Measurements from ENCODE around the gene SCUBE2. TPM values are rescaled to one million over a fixed set of nuclear protein-coding genes. Genes with fewer than 3 reads are reported as not detected.
"Not testable (repeated sequence)": the region's sequence is repeated elsewhere in the genome, so short reads cannot be mapped to it uniquely, and the experiment has no call there.

SCUBE2 gene
- total and polyA plus RNA-seq, 12 donors = 0.22 to 4.1 (median 1.5) TPM

- WGBS, 2 donors = 95 to 96% methylated on average over 3 of the region's 3 CpGs
- no peak for DNase-seq
- Histone ChIP-seq H3K36me3 (no peaks in the 10 kb centered on the region), H3K9me3 (peaks cover 0 to 10% (median 0%) of the 10 kb centered on the region in 11 donors), H3K4me1 (peaks cover 0 to 28% (median 20%) of the 10 kb centered on the region in 9 donors), H3K27me3 (no peaks in the 10 kb centered on the region), H3K27ac (no peak overlapping the region), H3K4me3 (no peak overlapping the region)
- ATAC-seq = peak in 1 of 8 donors; percentile 52
- intact Hi-C loops (cut with DNase I) = loop anchor here in 9 of 10 donors (1.0 to 10.0 kb wide), 8 partner anchors 77 to 492 kb away; partner anchors contain the start of gene SCUBE2 (in 1 of the 9)
- TF ChIP-seq, protein P1, sequence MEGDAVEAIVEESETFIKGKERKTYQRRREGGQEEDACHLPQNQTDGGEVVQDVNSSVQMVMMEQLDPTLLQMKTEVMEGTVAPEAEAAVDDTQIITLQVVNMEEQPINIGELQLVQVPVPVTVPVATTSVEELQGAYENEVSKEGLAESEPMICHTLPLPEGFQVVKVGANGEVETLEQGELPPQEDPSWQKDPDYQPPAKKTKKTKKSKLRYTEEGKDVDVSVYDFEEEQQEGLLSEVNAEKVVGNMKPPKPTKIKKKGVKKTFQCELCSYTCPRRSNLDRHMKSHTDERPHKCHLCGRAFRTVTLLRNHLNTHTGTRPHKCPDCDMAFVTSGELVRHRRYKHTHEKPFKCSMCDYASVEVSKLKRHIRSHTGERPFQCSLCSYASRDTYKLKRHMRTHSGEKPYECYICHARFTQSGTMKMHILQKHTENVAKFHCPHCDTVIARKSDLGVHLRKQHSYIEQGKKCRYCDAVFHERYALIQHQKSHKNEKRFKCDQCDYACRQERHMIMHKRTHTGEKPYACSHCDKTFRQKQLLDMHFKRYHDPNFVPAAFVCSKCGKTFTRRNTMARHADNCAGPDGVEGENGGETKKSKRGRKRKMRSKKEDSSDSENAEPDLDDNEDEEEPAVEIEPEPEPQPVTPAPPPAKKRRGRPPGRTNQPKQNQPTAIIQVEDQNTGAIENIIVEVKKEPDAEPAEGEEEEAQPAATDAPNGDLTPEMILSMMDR (IDR thresholded peaks at IDR 0.05) = no peak
Measured at GRCh38 chr11:9014826-9015225, 76.6 kb downstream of the SCUBE2 start.

- DNase-seq (no peak), ATAC-seq (no peak)
- Histone ChIP-seq H3K4me1 (peaks cover 0 to 28% (median 20%) of the 10 kb centered on the region in 9 donors), H3K27me3 (no peaks in the 10 kb centered on the region), H3K4me3 (no peak overlapping the region), H3K36me3 (no peaks in the 10 kb centered on the region), H3K9me3 (peaks cover 0 to 15% (median 0%) of the 10 kb centered on the region in 11 donors), H3K27ac (no peak overlapping the region)
- TF ChIP-seq, protein P1 (IDR thresholded peaks at IDR 0.05) = no peak
- intact Hi-C loops (cut with DNase I) = loop anchor here in 3 of 10 donors (10.0 kb wide), 1 partner anchor 491 kb away; no protein-coding TSS in a partner anchor
- WGBS, 2 donors = 91 to 92% methylated on average over 4 of the region's 4 CpGs
Measured at GRCh38 chr11:9013373-9013772, 78.0 kb downstream of the SCUBE2 start.

DNA sequence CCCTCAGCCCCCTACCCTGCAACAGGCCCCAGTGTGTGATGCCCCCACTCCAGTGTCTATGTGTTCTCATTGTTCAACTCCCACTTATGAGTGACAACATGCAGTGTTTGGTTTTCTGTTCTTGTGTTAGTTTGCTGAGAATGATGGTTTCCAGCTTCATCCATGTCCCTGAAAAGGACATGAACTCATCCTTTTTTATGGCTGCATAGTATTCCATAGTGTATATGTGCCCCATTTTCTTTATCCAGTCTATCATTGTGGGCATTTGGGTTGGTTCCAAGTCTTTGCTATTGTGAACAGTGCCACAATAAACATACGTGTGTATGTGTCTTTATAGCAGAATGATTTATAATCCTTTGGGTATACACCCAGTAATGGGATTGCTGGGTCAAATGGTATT is 81.9 kb downstream of the SCUBE2 start:
- H3K27ac ChIP-seq; ATAC-seq; H3K4me1 ChIP-seq; H3K27me3 ChIP-seq; H3K4me3 ChIP-seq; DNase-seq; H3K36me3 ChIP-seq; intact Hi-C loops (cut with DNase I): not testable (repeated sequence)
- 72 to 87% methylated on average over 1 of the region's 1 CpG for WGBS, 2 donors
- H3K9me3 ChIP-seq = peaks cover 0 to 15% (median 0%) of the 10 kb centered on the region in 11 donors

- DNase-seq = no peak
- Histone ChIP-seq H3K4me1 (peaks cover 1 to 16% (median 9%) of the 10 kb centered on the region in 9 donors), H3K36me3 (no peaks in the 10 kb centered on the region), H3K27ac (no peak overlapping the region), H3K4me3 (no peak overlapping the region), H3K27me3 (peaks cover 0 to 18% (median 0%) of the 10 kb centered on the region in 7 donors), H3K9me3 (peaks cover 0 to 15% (median 0%) of the 10 kb centered on the region in 11 donors)
- TF ChIP-seq, protein P1 (IDR thresholded peaks at IDR 0.05) = no peak
- WGBS, 2 donors = 76 to 78% methylated on average over 1 of the region's 1 CpG
- no peak for ATAC-seq
- intact Hi-C loops (cut with DNase I) = no loop called here
Measured at GRCh38 chr11:9008661-9009060, 82.7 kb downstream of the SCUBE2 start.

- peaks cover 0 to 15% (median 0%) of the 10 kb centered on the region in 11 donors for H3K9me3 ChIP-seq
- ATAC-seq (no peak), DNase-seq (no peak)
- intact Hi-C loops (cut with DNase I) = no loop called here
- TF ChIP-seq, protein P1 (IDR thresholded peaks at IDR 0.05) = no peak
- H3K27ac ChIP-seq = no peak overlapping the region
- peaks cover 7 to 22% (median 14%) of the 10 kb centered on the region in 9 donors for H3K4me1 ChIP-seq
- WGBS, 2 donors = 54 to 57% methylated on average over 3 of the region's 3 CpGs
- peaks cover 0 to 23% (median 0%) of the 10 kb centered on the region in 7 donors for H3K27me3 ChIP-seq
- no peaks in the 10 kb centered on the region for H3K36me3 ChIP-seq
- no peak overlapping the region for H3K4me3 ChIP-seq
Measured at GRCh38 chr11:9008011-9008550, 83.3 kb downstream of the SCUBE2 start.

Measured in heart right ventricle (tissue), 16 donors.